RWPE2 (cell line): ENCODE data around the gene SLC16A3.
"Not testable (repeated sequence)": the region's sequence is repeated elsewhere in the genome, so short reads cannot be mapped to it uniquely, and the experiment has no call there.

Experiments used
- ATAC-seq: fragments of 200-7000 bp; cut with Tn5 transposase; 3 replicates; pipeline ENCODE4 v1.9.1; 2021; ENCODE audit warnings: low read depth
- DNase-seq: peaks from one replicate; pipeline ENCODE4 v3.0.0-alpha.2; 2020; ENCODE audit warnings: low spot score
- H3K27ac ChIP-seq: fragments of 450-650 bp; 2 replicates; pipeline ENCODE4 v1.5.1; 2017; ENCODE audit warnings: mild to moderate bottlenecking; ENCODE audit not compliant: poor library complexity, severe bottlenecking
- H3K27me3 ChIP-seq: fragments of 250-450 bp; sonication (Bioruptor Pico); 2 replicates; pipeline ENCODE4 v1.5.1; 2021; ENCODE audit warnings: mild to moderate bottlenecking, moderate library complexity; ENCODE audit not compliant: insufficient read depth, poor library complexity, severe bottlenecking
- H3K36me3 ChIP-seq: fragments of 250-450 bp; sonication (Bioruptor Pico); 2 replicates; pipeline ENCODE4 v1.5.1; 2020; ENCODE audit warnings: low read depth, mild to moderate bottlenecking, moderate library complexity
- H3K4me1 ChIP-seq: fragments of 250-450 bp; sonication (Bioruptor Pico); 2 replicates; pipeline ENCODE4 v1.5.1; 2021; ENCODE audit warnings: mild to moderate bottlenecking, moderate library complexity; ENCODE audit not compliant: insufficient read depth, poor library complexity, severe bottlenecking
- H3K4me3 ChIP-seq: fragments of 250-450 bp; sonication (Bioruptor Pico); 2 replicates; pipeline ENCODE4 v1.5.1; 2021; ENCODE audit warnings: mild to moderate bottlenecking, moderate library complexity; ENCODE audit not compliant: severe bottlenecking
- H3K9me3 ChIP-seq: fragments of 250-450 bp; sonication (Bioruptor Pico); 2 replicates; pipeline ENCODE4 v1.5.1; 2021; ENCODE audit warnings: mild to moderate bottlenecking, moderate library complexity; ENCODE audit not compliant: severe bottlenecking
- CTCF ChIP-seq: fragments of 450-650 bp; IDR thresholded peaks from one replicate; pipeline ENCODE4 v1.5.1; 2017; ENCODE audit warnings: mild to moderate bottlenecking, moderate library complexity; ENCODE audit not compliant: poor library complexity, severe bottlenecking

SLC16A3 gene

GRCh38 chr17:82255402-82255972, 26.6 kb downstream of the SLC16A3 start:
- Histone ChIP-seq H3K36me3 (peaks cover 78% of the 10 kb centered on the region), H3K9me3 (no peaks in the 10 kb centered on the region), H3K27ac (no peak overlapping the region), H3K4me3 (no peak overlapping the region), H3K4me1 (no peaks in the 10 kb centered on the region), H3K27me3 (no peaks in the 10 kb centered on the region)
- no peak for TF ChIP-seq CTCF
- no peak for DNase-seq
- no peak for ATAC-seq

GRCh38 chr17:82256242-82256885, 27.5 kb downstream of the SLC16A3 start:
- peaks cover 78% of the 10 kb centered on the region for H3K36me3 ChIP-seq
- no peak overlapping the region for H3K27ac ChIP-seq
- ATAC-seq = no peak

GRCh38 chr17:82257473-82257872, 28.6 kb downstream of the SLC16A3 start:
- peaks cover 78% of the 10 kb centered on the region for H3K36me3 ChIP-seq
- H3K4me1 ChIP-seq = no peaks in the 10 kb centered on the region
- no peaks in the 10 kb centered on the region for H3K27me3 ChIP-seq
- no peak for TF ChIP-seq CTCF
- DNase-seq (no peak), ATAC-seq (peak; percentile 67)
- no peak overlapping the region for H3K27ac ChIP-seq
- no peak overlapping the region for H3K4me3 ChIP-seq
- no peaks in the 10 kb centered on the region for H3K9me3 ChIP-seq

More at GRCh38 chr17:82256242-82256885, 27.5 kb downstream of the SLC16A3 start:
- DNase-seq = no peak
- no peaks in the 10 kb centered on the region for H3K27me3 ChIP-seq
- TF ChIP-seq CTCF = no peak
- H3K9me3 ChIP-seq = no peaks in the 10 kb centered on the region
- no peaks in the 10 kb centered on the region for H3K4me1 ChIP-seq
- H3K4me3 ChIP-seq = no peak overlapping the region

- Histone ChIP-seq H3K27ac (no peak overlapping the region), H3K4me1 (no peaks in the 10 kb centered on the region), H3K9me3 (no peaks in the 10 kb centered on the region), H3K27me3 (no peaks in the 10 kb centered on the region), H3K4me3 (no peak overlapping the region), H3K36me3 (peaks cover 78% of the 10 kb centered on the region)
- ATAC-seq = no peak
- TF ChIP-seq CTCF = no peak
- DNase-seq = no peak
These were observed 29.7 kb downstream of the SLC16A3 start for GRCh38 chr17:82258555-82258954.

GRCh38 chr17:82259972-82260961, 31.4 kb downstream of the SLC16A3 start:
- H3K9me3 ChIP-seq, ATAC-seq, DNase-seq, H3K4me3 ChIP-seq, H3K27me3 ChIP-seq, H3K4me1 ChIP-seq, H3K27ac ChIP-seq: not testable (repeated sequence)
- H3K36me3 ChIP-seq = peaks cover 93% of the 10 kb centered on the region
